Epithelial cell of esophagus (primary cell): ENCODE results near the gene ATP1A3.
A peak's percentile ranks its signal among the peaks of the same experiment; 100 is the strongest.

Experiments used
- DNase-seq: peaks from one replicate; pipeline ENCODE4 v3.0.0; 2010; ENCODE audit warnings: low read depth
- H3K4me3 ChIP-seq: 2 replicates; pipeline ENCODE4 v1.5.1; 2011; ENCODE audit warnings: mild to moderate bottlenecking, low read length, control low read depth
- CTCF ChIP-seq: IDR thresholded peaks from 2 replicates; pipeline ENCODE4 v1.5.1; 2011; ENCODE audit warnings: low read depth, mild to moderate bottlenecking, low read length, control low read depth, inconsistent platforms; ENCODE audit not compliant: insufficient read depth; ENCODE audit errors: missing control alignments

The ATP1A3 gene

GRCh38 chr19:41922585-41922984, 71.4 kb downstream of the ATP1A3 start:
- H3K4me3 ChIP-seq = no peak overlapping the region
- TF ChIP-seq CTCF = no peak
- no peak for DNase-seq

GRCh38 chr19:41921577-41922576, 72.2 kb downstream of the ATP1A3 start:
- DNase-seq = no peak
- H3K4me3 ChIP-seq = no peak overlapping the region
- no peak for TF ChIP-seq CTCF

- DNase-seq = no peak
- TF ChIP-seq CTCF = no peak
Observed at GRCh38 chr19:41920882-41921576, 73.0 kb downstream of the ATP1A3 start.

GRCh38 chr19:41919948-41920712, 73.9 kb downstream of the ATP1A3 start:
- peak; percentile 59 for DNase-seq
- TF ChIP-seq CTCF = no peak
- no peak overlapping the region for H3K4me3 ChIP-seq

More at GRCh38 chr19:41920882-41921576, 73.0 kb downstream of the ATP1A3 start:
- H3K4me3 ChIP-seq = no peak overlapping the region

- no peak for DNase-seq
- H3K4me3 ChIP-seq = no peak overlapping the region
- TF ChIP-seq CTCF = no peak
Observed at GRCh38 chr19:41918653-41919244, 75.3 kb downstream of the ATP1A3 start.

- DNase-seq = no peak
- TF ChIP-seq CTCF = no peak
- H3K4me3 ChIP-seq = no peak overlapping the region
Observed at GRCh38 chr19:41918095-41918494, 75.9 kb downstream of the ATP1A3 start.
